ENCODE results near the gene MYG1.
"Not testable (repeated sequence)": the region's sequence is repeated elsewhere in the genome, so short reads cannot be mapped to it uniquely, and the experiment has no call there.

The MYG1 gene

GRCh38 chr12:53295891-53296219, 3.6 kb upstream of the MYG1 start:
- ATAC-seq (replicated peaks) (no peak), DNase-seq (no peak)
- Mint-ChIP-seq H3K9me3 (no peaks in the 10 kb centered on the region), H3K4me1 (ENCODE audit: low read depth in 2 of 2) (peaks cover 34 to 43% of the 10 kb centered on the region in 2 donors), H3K27me3 (no peaks in the 10 kb centered on the region), H3K27ac (peak overlapping the region; percentile 96 to 97), H3K4me3 (peak overlapping the region; percentile 92 to 98), H3K36me3 (ENCODE audit: insufficient read depth) (peaks cover 23% of the 10 kb centered on the region)

GRCh38 chr12:53297106-53297505, 2.4 kb upstream of the MYG1 start:
- DNase-seq; ATAC-seq (replicated peaks); H3K9me3 Mint-ChIP-seq; H3K27ac Mint-ChIP-seq; H3K27me3 Mint-ChIP-seq: not testable (repeated sequence)
- Mint-ChIP-seq H3K36me3 (ENCODE audit: insufficient read depth) (peaks cover 34% of the 10 kb centered on the region), H3K4me1 (ENCODE audit: low read depth in 2 of 2) (peaks cover 42 to 54% of the 10 kb centered on the region in 2 donors), H3K4me3 (peak overlapping the region in 1 of 2 donors; percentile 98)

GRCh38 chr12:53298164-53298563, 1.3 kb upstream of the MYG1 start:
- no peaks in the 10 kb centered on the region for H3K27me3 Mint-ChIP-seq
- DNase-seq: no peak
- H3K4me3 Mint-ChIP-seq: peak overlapping the region in 1 of 2 donors; percentile 11
- no peak for ATAC-seq (replicated peaks)
- no peaks in the 10 kb centered on the region for H3K9me3 Mint-ChIP-seq
- peaks cover 41% of the 10 kb centered on the region for H3K36me3 Mint-ChIP-seq (ENCODE audit: insufficient read depth)
- H3K27ac Mint-ChIP-seq: peak overlapping the region; percentile 26 to 54
- peaks cover 51 to 62% of the 10 kb centered on the region in 2 donors for H3K4me1 Mint-ChIP-seq (ENCODE audit: low read depth in 2 of 2)

GRCh38 chr12:53299101-53299453, 418 bp upstream of the MYG1 start:
- H3K27me3 Mint-ChIP-seq: no peaks in the 10 kb centered on the region
- H3K4me3 Mint-ChIP-seq: peak overlapping the region; percentile 92 to 94
- peak overlapping the region; percentile 89 to 94 for H3K27ac Mint-ChIP-seq
- no peaks in the 10 kb centered on the region for H3K9me3 Mint-ChIP-seq
- ATAC-seq (replicated peaks): no peak
- DNase-seq: no peak
- H3K4me1 Mint-ChIP-seq (ENCODE audit: low read depth in 2 of 2): peaks cover 51 to 62% of the 10 kb centered on the region in 2 donors
- peaks cover 41% of the 10 kb centered on the region for H3K36me3 Mint-ChIP-seq (ENCODE audit: insufficient read depth)

- Mint-ChIP-seq H3K27ac (peak overlapping the region; percentile 89 to 94), H3K9me3 (no peaks in the 10 kb centered on the region), H3K27me3 (no peaks in the 10 kb centered on the region), H3K36me3 (ENCODE audit: insufficient read depth) (peaks cover 45% of the 10 kb centered on the region), H3K4me3 (peak overlapping the region; percentile 92 to 94), H3K4me1 (ENCODE audit: low read depth in 2 of 2) (peaks cover 48 to 57% of the 10 kb centered on the region in 2 donors)
- DNase-seq (no peak), ATAC-seq (replicated peaks) (no peak)
These were observed 692 bp downstream of the MYG1 start for GRCh38 chr12:53300187-53300586.

GRCh38 chr12:53302903-53303302, 3.4 kb downstream of the MYG1 start:
- Mint-ChIP-seq H3K36me3 (ENCODE audit: insufficient read depth) (peaks cover 50% of the 10 kb centered on the region), H3K27me3 (no peaks in the 10 kb centered on the region), H3K4me1 (ENCODE audit: low read depth in 2 of 2) (peaks cover 35 to 40% of the 10 kb centered on the region in 2 donors), H3K4me3 (peak overlapping the region in 1 of 2 donors; percentile 33), H3K9me3 (no peaks in the 10 kb centered on the region), H3K27ac (peak overlapping the region; percentile 7 to 89)
- ATAC-seq (replicated peaks) (no peak), DNase-seq (no peak)

- peaks cover 55% of the 10 kb centered on the region for H3K36me3 Mint-ChIP-seq (ENCODE audit: insufficient read depth)
- ATAC-seq (replicated peaks) (no peak), DNase-seq (no peak)
- no peaks in the 10 kb centered on the region for H3K27me3 Mint-ChIP-seq
- no peaks in the 10 kb centered on the region for H3K9me3 Mint-ChIP-seq
- no peak overlapping the region for H3K4me3 Mint-ChIP-seq
- H3K27ac Mint-ChIP-seq: peak overlapping the region in 1 of 2 donors; percentile 84
- peaks cover 11 to 14% of the 10 kb centered on the region in 2 donors for H3K4me1 Mint-ChIP-seq (ENCODE audit: low read depth in 2 of 2)
These were observed 7.3 kb downstream of the MYG1 start for GRCh38 chr12:53306826-53307225.

- peak overlapping the region in 1 of 2 donors; percentile 7 for H3K27ac Mint-ChIP-seq
- H3K36me3 Mint-ChIP-seq (ENCODE audit: insufficient read depth): peaks cover 57% of the 10 kb centered on the region
- peaks cover 1 to 4% of the 10 kb centered on the region in 2 donors for H3K4me1 Mint-ChIP-seq (ENCODE audit: low read depth in 2 of 2)
- H3K4me3 Mint-ChIP-seq: no peak overlapping the region
- DNase-seq (no peak), ATAC-seq (replicated peaks) (no peak)
- no peaks in the 10 kb centered on the region for H3K9me3 Mint-ChIP-seq
- H3K27me3 Mint-ChIP-seq: no peaks in the 10 kb centered on the region
These were observed 8.8 kb downstream of the MYG1 start for GRCh38 chr12:53308276-53308675.

- Mint-ChIP-seq H3K4me1 (ENCODE audit: low read depth in 2 of 2) (no peaks in the 10 kb centered on the region), H3K27me3 (no peaks in the 10 kb centered on the region), H3K4me3 (no peak overlapping the region), H3K36me3 (ENCODE audit: insufficient read depth) (peaks cover 79% of the 10 kb centered on the region), H3K9me3 (no peaks in the 10 kb centered on the region), H3K27ac (no peak overlapping the region)
- DNase-seq: no peak
- no peak for ATAC-seq (replicated peaks)
These were observed 14.5 kb downstream of the MYG1 start for GRCh38 chr12:53313996-53314395.

- H3K4me3 Mint-ChIP-seq: peak overlapping the region; percentile 86 to 95
- no peaks in the 10 kb centered on the region for H3K27me3 Mint-ChIP-seq
- peaks cover 25 to 28% of the 10 kb centered on the region in 2 donors for H3K4me1 Mint-ChIP-seq (ENCODE audit: low read depth in 2 of 2)
- peak overlapping the region; percentile 79 to 90 for H3K27ac Mint-ChIP-seq
- DNase-seq: no peak
- no peaks in the 10 kb centered on the region for H3K9me3 Mint-ChIP-seq
- peaks cover 56% of the 10 kb centered on the region for H3K36me3 Mint-ChIP-seq (ENCODE audit: insufficient read depth)
- ATAC-seq (replicated peaks): no peak
These were observed 21.1 kb downstream of the MYG1 start for GRCh38 chr12:53320352-53321195.

GRCh38 chr12:53324113-53324778, 24.8 kb downstream of the MYG1 start:
- peaks cover 25 to 28% of the 10 kb centered on the region in 2 donors for H3K4me1 Mint-ChIP-seq (ENCODE audit: low read depth in 2 of 2)
- H3K9me3 Mint-ChIP-seq: no peaks in the 10 kb centered on the region
- H3K27ac Mint-ChIP-seq: peak overlapping the region; percentile 86 to 96
- H3K36me3 Mint-ChIP-seq (ENCODE audit: insufficient read depth): peaks cover 21% of the 10 kb centered on the region
- peaks cover 0 to 19% of the 10 kb centered on the region in 2 donors for H3K27me3 Mint-ChIP-seq
- DNase-seq: peak; percentile 28 to 53 (median 36)
- peak overlapping the region; percentile 87 to 98 for H3K4me3 Mint-ChIP-seq
- peak; percentile 29 for ATAC-seq (replicated peaks)

- H3K36me3 Mint-ChIP-seq (ENCODE audit: insufficient read depth): peaks cover 16% of the 10 kb centered on the region
- H3K27me3 Mint-ChIP-seq: peaks cover 0 to 24% of the 10 kb centered on the region in 2 donors
- peak; percentile 65 for ATAC-seq (replicated peaks)
- H3K4me3 Mint-ChIP-seq: peak overlapping the region; percentile 87 to 98
- peak; percentile 74 to 80 (median 78) for DNase-seq
- peaks cover 25 to 28% of the 10 kb centered on the region in 2 donors for H3K4me1 Mint-ChIP-seq (ENCODE audit: low read depth in 2 of 2)
- H3K27ac Mint-ChIP-seq: peak overlapping the region; percentile 86 to 96
- no peaks in the 10 kb centered on the region for H3K9me3 Mint-ChIP-seq
These were observed 25.4 kb downstream of the MYG1 start for GRCh38 chr12:53324779-53325510.

GRCh38 chr12:53325511-53326061, 26.1 kb downstream of the MYG1 start:
- peaks cover 16% of the 10 kb centered on the region for H3K36me3 Mint-ChIP-seq (ENCODE audit: insufficient read depth)
- H3K27ac Mint-ChIP-seq: peak overlapping the region in 1 of 2 donors; percentile 51
- H3K27me3 Mint-ChIP-seq: peaks cover 0 to 30% of the 10 kb centered on the region in 2 donors
- H3K4me1 Mint-ChIP-seq (ENCODE audit: low read depth in 2 of 2): peaks cover 23 to 26% of the 10 kb centered on the region in 2 donors
- ATAC-seq (replicated peaks) (no peak), DNase-seq (no peak)
- peak overlapping the region; percentile 87 to 98 for H3K4me3 Mint-ChIP-seq
- no peaks in the 10 kb centered on the region for H3K9me3 Mint-ChIP-seq
